Activated CD4-positive, alpha-beta T cell treated with anti-CD3 and anti-CD28 coated beads, Interleukin-2, amount 10 ng/mL, durations not matched to agents 7 days and 5 days (primary cell): ENCODE measurements around the gene ASCC2. TPM values are rescaled to one million over a fixed set of nuclear protein-coding genes. Genes with fewer than 3 reads are reported as not detected.

Experiments
- CTCF ChIA-PET: fragments of 350-600 bp; sonication (Branson Sonifier 250); formaldehyde crosslinking; loops from one replicate; lab custom pipeline; 2021; ENCODE audit warnings: antibody characterized with exemption; lab: Charles Lee
- POLR2A ChIA-PET: fragments of 350-600 bp; sonication (Branson Sonifier 250); formaldehyde crosslinking; loops from one replicate; lab custom pipeline; 2021; ENCODE audit warnings: antibody characterized with exemption; lab: Charles Lee
- DNase-seq: peaks from one replicate; pipeline ENCODE4 v3.0.0-alpha.2; 2020
- H3K27ac Mint-ChIP-seq: one replicate; pipeline ENCODE4 v1.8.0; 2021; ENCODE audit warnings: mild to moderate bottlenecking, moderate library complexity, mixed read lengths
- H3K27me3 Mint-ChIP-seq: one replicate; pipeline ENCODE4 v1.8.0; 2021; ENCODE audit warnings: mixed read lengths
- H3K36me3 Mint-ChIP-seq: one replicate; pipeline ENCODE4 v1.8.0; 2021; ENCODE audit warnings: low read depth, mixed read lengths
- H3K4me1 Mint-ChIP-seq: one replicate; pipeline ENCODE4 v1.8.0; 2021; ENCODE audit warnings: mixed read lengths
- H3K4me3 Mint-ChIP-seq: one replicate; pipeline ENCODE4 v1.8.0; 2021; ENCODE audit warnings: mild to moderate bottlenecking, moderate library complexity, mixed read lengths
- H3K9me3 Mint-ChIP-seq: one replicate; pipeline ENCODE4 v1.8.0; 2021; ENCODE audit warnings: mixed read lengths
- total RNA-seq, 2 experiments: library from RNA; stranded (reverse); gene quantifications; one replicate each; pipeline ENCODE4 v1.2.3, GENCODE V29; 2021

The ASCC2 gene
- total RNA-seq, 2 experiments from 2014 or later = 92.4 to 96.4 TPM

- CTCF ChIA-PET = interaction anchor here (0.7 to 1.3 kb wide), 5 partner anchors 10 to 226 kb away, joined by 3 to 7 read pairs (median 3); no protein-coding TSS in a partner anchor
Observed at GRCh38 chr22:29795663-29796062, 42.4 kb downstream of the ASCC2 start.

GRCh38 chr22:29793396-29793795 is 44.7 kb downstream of the ASCC2 start:
- no peaks in the 10 kb centered on the region for H3K27me3 Mint-ChIP-seq
- DNase-seq = no peak
- ChIA-PET POLR2A (no interaction called here), CTCF (interaction anchor here (0.6 kb wide), 1 partner anchor 462 kb away, joined by 3 read pairs; no protein-coding TSS in a partner anchor)
- H3K9me3 Mint-ChIP-seq = no peaks in the 10 kb centered on the region
- no peak overlapping the region for H3K27ac Mint-ChIP-seq
- H3K4me1 Mint-ChIP-seq = peaks cover 10% of the 10 kb centered on the region
- H3K36me3 Mint-ChIP-seq = peaks cover 20% of the 10 kb centered on the region
- H3K4me3 Mint-ChIP-seq = no peak overlapping the region

More at GRCh38 chr22:29795663-29796062, 42.4 kb downstream of the ASCC2 start:
- peaks cover 23% of the 10 kb centered on the region for H3K36me3 Mint-ChIP-seq
- H3K27ac Mint-ChIP-seq = no peak overlapping the region
- peaks cover 15% of the 10 kb centered on the region for H3K4me1 Mint-ChIP-seq
- DNase-seq = no peak
- no peak overlapping the region for H3K4me3 Mint-ChIP-seq
- no peaks in the 10 kb centered on the region for H3K9me3 Mint-ChIP-seq
- POLR2A ChIA-PET = interaction anchor here (0.6 kb wide), 1 partner anchor 186 kb away, joined by 5 read pairs; no protein-coding TSS in a partner anchor
- H3K27me3 Mint-ChIP-seq = no peaks in the 10 kb centered on the region

GRCh38 chr22:29790061-29790460 is 48.0 kb downstream of the ASCC2 start:
- H3K4me3 Mint-ChIP-seq = no peak overlapping the region
- peak overlapping the region; percentile 59 for H3K27ac Mint-ChIP-seq
- H3K4me1 Mint-ChIP-seq = no peaks in the 10 kb centered on the region
- no peaks in the 10 kb centered on the region for H3K27me3 Mint-ChIP-seq
- CTCF ChIA-PET = interaction anchor here (1.0 kb wide), 1 partner anchor 16 kb away, joined by 3 read pairs; no protein-coding TSS in a partner anchor
- POLR2A ChIA-PET = no interaction called here
- no peak for DNase-seq
- H3K36me3 Mint-ChIP-seq = peaks cover 21% of the 10 kb centered on the region
- no peaks in the 10 kb centered on the region for H3K9me3 Mint-ChIP-seq

- Mint-ChIP-seq H3K4me3 (no peak overlapping the region), H3K27ac (no peak overlapping the region), H3K4me1 (no peaks in the 10 kb centered on the region), H3K9me3 (no peaks in the 10 kb centered on the region), H3K27me3 (no peaks in the 10 kb centered on the region), H3K36me3 (peaks cover 21% of the 10 kb centered on the region)
- no peak for DNase-seq
- POLR2A ChIA-PET = no interaction called here
- CTCF ChIA-PET = no interaction called here
Observed at GRCh38 chr22:29788339-29789279, 49.5 kb downstream of the ASCC2 start.

- no peak overlapping the region for H3K27ac Mint-ChIP-seq
- POLR2A ChIA-PET = no interaction called here
- no peak for DNase-seq
- H3K4me1 Mint-ChIP-seq = no peaks in the 10 kb centered on the region
- CTCF ChIA-PET = interaction anchor here (0.6 kb wide), 1 partner anchor 162 kb away, joined by 4 read pairs; no protein-coding TSS in a partner anchor
- no peak overlapping the region for H3K4me3 Mint-ChIP-seq
- H3K27me3 Mint-ChIP-seq = no peaks in the 10 kb centered on the region
- H3K36me3 Mint-ChIP-seq = peaks cover 14% of the 10 kb centered on the region
- no peaks in the 10 kb centered on the region for H3K9me3 Mint-ChIP-seq
Observed at GRCh38 chr22:29787371-29787980, 50.6 kb downstream of the ASCC2 start.

GRCh38 chr22:29786031-29786430 is 52.0 kb downstream of the ASCC2 start:
- Mint-ChIP-seq H3K4me3 (no peak overlapping the region), H3K9me3 (no peaks in the 10 kb centered on the region), H3K4me1 (no peaks in the 10 kb centered on the region), H3K27ac (no peak overlapping the region), H3K27me3 (no peaks in the 10 kb centered on the region), H3K36me3 (peaks cover 14% of the 10 kb centered on the region)
- POLR2A ChIA-PET = no interaction called here
- DNase-seq = no peak
- CTCF ChIA-PET = interaction anchor here (0.6 to 1.1 kb wide), 3 partner anchors 10 to 16 kb away, joined by 3 to 4 read pairs (median 3); no protein-coding TSS in a partner anchor

- H3K4me1 Mint-ChIP-seq = no peaks in the 10 kb centered on the region
- H3K4me3 Mint-ChIP-seq = no peak overlapping the region
- CTCF ChIA-PET = interaction anchor here (0.6 to 0.7 kb wide), 2 partner anchors 28 to 203 kb away, joined by 3 to 4 read pairs; no protein-coding TSS in a partner anchor
- POLR2A ChIA-PET = no interaction called here
- H3K9me3 Mint-ChIP-seq = no peaks in the 10 kb centered on the region
- DNase-seq = no peak
- peaks cover 9% of the 10 kb centered on the region for H3K36me3 Mint-ChIP-seq
- H3K27ac Mint-ChIP-seq = no peak overlapping the region
- no peaks in the 10 kb centered on the region for H3K27me3 Mint-ChIP-seq
Observed at GRCh38 chr22:29784451-29785361, 53.4 kb downstream of the ASCC2 start.

GRCh38 chr22:29782061-29782845 is 55.8 kb downstream of the ASCC2 start:
- no peaks in the 10 kb centered on the region for H3K9me3 Mint-ChIP-seq
- ChIA-PET POLR2A (no interaction called here), CTCF (interaction anchor here (0.5 to 1.7 kb wide), 2 partner anchors 14 to 31 kb away, joined by 3 to 4 read pairs; no protein-coding TSS in a partner anchor)

GRCh38 chr22:29780748-29781676 is 57.1 kb downstream of the ASCC2 start:
- Mint-ChIP-seq H3K36me3 (no peaks in the 10 kb centered on the region), H3K9me3 (no peaks in the 10 kb centered on the region), H3K4me3 (no peak overlapping the region), H3K4me1 (no peaks in the 10 kb centered on the region), H3K27ac (no peak overlapping the region), H3K27me3 (no peaks in the 10 kb centered on the region)
- POLR2A ChIA-PET = interaction anchor here (0.6 kb wide), 1 partner anchor 158 kb away, joined by 3 read pairs; no protein-coding TSS in a partner anchor
- CTCF ChIA-PET = interaction anchor here (0.5 to 1.7 kb wide), 2 partner anchors 15 to 30 kb away, joined by 3 to 4 read pairs; no protein-coding TSS in a partner anchor
- no peak for DNase-seq

More at GRCh38 chr22:29782061-29782845, 55.8 kb downstream of the ASCC2 start:
- peaks cover 2% of the 10 kb centered on the region for H3K36me3 Mint-ChIP-seq
- H3K4me3 Mint-ChIP-seq = no peak overlapping the region
- DNase-seq = no peak
- no peaks in the 10 kb centered on the region for H3K4me1 Mint-ChIP-seq
- H3K27me3 Mint-ChIP-seq = no peaks in the 10 kb centered on the region
- H3K27ac Mint-ChIP-seq = no peak overlapping the region

GRCh38 chr22:29780220-29780619 is 57.9 kb downstream of the ASCC2 start:
- Mint-ChIP-seq H3K36me3 (no peaks in the 10 kb centered on the region), H3K4me1 (no peaks in the 10 kb centered on the region), H3K27ac (no peak overlapping the region), H3K27me3 (no peaks in the 10 kb centered on the region), H3K4me3 (no peak overlapping the region), H3K9me3 (no peaks in the 10 kb centered on the region)
- CTCF ChIA-PET = no interaction called here
- DNase-seq = no peak
- POLR2A ChIA-PET = no interaction called here
